ENCODE measurements around the gene BPI. TPM values are rescaled to one million over a fixed set of nuclear protein-coding genes. Genes with fewer than 3 reads are reported as not detected.

Gene BPI
- total and polyA plus RNA-seq, 2 donors (not counting 1 experiment from before 2014, with no cell fraction given), result 0.10 to 0.44 TPM

DNA sequence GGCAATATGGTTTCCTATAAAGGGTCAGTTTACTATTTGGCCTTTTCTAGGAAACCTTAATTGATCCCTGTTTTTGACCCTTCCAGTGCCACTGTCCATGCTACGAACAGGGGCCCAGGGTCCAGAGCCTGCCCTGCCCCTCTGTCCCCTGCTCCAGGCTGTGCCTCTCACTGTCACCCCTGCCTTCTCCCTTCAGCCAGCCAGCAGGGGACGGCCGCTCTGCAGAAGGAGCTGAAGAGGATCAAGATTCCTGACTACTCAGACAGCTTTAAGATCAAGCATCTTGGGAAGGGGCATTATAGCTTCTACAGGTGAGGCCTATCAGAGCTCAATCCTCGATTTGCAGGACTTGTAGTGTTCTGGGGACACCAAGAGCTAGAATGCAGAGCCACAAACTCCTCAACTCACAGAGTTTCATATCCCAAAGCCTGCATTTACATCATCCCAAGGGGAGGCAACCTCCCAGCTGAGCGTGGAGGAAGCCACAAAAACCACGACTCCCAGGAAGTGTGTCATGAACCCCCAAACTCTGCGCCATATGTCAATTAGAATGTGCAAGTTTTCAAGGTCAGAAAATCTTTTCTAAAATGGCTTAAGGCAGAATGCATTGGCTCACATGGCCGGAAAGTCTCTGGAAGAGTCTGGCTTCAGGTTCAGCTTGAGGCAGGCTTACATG lies 3.6 kb downstream of the BPI start:
- no peak overlapping the region for H3K27ac Mint-ChIP-seq
- Histone ChIP-seq H3K4me2 (replicated peaks; ENCODE audit: low read depth, low read length, poor library complexity, severe bottlenecking) (no peak overlapping the region), H3K4me3 (ENCODE audit: control extremely low read depth in 1 of 5, extremely low read depth in 1 of 5, insufficient read depth in 1 of 5, low read depth in 2 of 5, low read length in 4 of 5) (no peak overlapping the region), H2AFZ (ENCODE audit: insufficient read depth, low read depth, low read length, poor library complexity, severe bottlenecking) (no peak overlapping the region), H3K27ac (ENCODE audit: low read length in 2 of 2) (no peak overlapping the region), H4K20me1 (ENCODE audit: control insufficient read depth, insufficient read depth, low read length, poor library complexity, severe bottlenecking) (no peaks in the 10 kb centered on the region), H3K36me3 (replicated peaks in 1 of 2; ENCODE audit: control extremely low read depth in 1 of 2, control insufficient read depth in 1 of 2, extremely low read depth in 1 of 2, insufficient read depth in 2 of 2, low read length in 1 of 2) (no peaks in the 10 kb centered on the region), H3K4me1 (ENCODE audit: control insufficient read depth in 2 of 2, insufficient read depth in 2 of 2, low read length in 2 of 2) (peaks cover 4 to 8% of the 10 kb centered on the region in 2 donors), H3K27me3 (replicated peaks in 1 of 4; ENCODE audit: control extremely low read depth in 1 of 4, control insufficient read depth in 3 of 4, insufficient read depth in 4 of 4, low read length in 3 of 4) (peaks cover 0 to 32% (median 15%) of the 10 kb centered on the region in 4 experiments), H3K79me2 (ENCODE audit: control insufficient read depth, insufficient read depth, low read length) (no peaks in the 10 kb centered on the region), H3K9ac (ENCODE audit: low read length) (no peak overlapping the region), H3K9me3 (ENCODE audit: control extremely low read depth in 1 of 3, control insufficient read depth in 2 of 3, insufficient read depth in 1 of 3, low read length in 2 of 3) (peaks cover 0 to 6% (median 0%) of the 10 kb centered on the region in 3 donors)
- POLR2A ChIA-PET, result no interaction called here
- TF ChIP-seq, protein P1, sequence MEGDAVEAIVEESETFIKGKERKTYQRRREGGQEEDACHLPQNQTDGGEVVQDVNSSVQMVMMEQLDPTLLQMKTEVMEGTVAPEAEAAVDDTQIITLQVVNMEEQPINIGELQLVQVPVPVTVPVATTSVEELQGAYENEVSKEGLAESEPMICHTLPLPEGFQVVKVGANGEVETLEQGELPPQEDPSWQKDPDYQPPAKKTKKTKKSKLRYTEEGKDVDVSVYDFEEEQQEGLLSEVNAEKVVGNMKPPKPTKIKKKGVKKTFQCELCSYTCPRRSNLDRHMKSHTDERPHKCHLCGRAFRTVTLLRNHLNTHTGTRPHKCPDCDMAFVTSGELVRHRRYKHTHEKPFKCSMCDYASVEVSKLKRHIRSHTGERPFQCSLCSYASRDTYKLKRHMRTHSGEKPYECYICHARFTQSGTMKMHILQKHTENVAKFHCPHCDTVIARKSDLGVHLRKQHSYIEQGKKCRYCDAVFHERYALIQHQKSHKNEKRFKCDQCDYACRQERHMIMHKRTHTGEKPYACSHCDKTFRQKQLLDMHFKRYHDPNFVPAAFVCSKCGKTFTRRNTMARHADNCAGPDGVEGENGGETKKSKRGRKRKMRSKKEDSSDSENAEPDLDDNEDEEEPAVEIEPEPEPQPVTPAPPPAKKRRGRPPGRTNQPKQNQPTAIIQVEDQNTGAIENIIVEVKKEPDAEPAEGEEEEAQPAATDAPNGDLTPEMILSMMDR (IDR thresholded peaks at IDR 0.05), result no peak
- no peak for TF ChIP-seq EZH2 (IDR thresholded peaks at IDR 0.05; ENCODE audit: borderline replicate concordance, insufficient read depth, low read depth, low read length, poor library complexity, severe bottlenecking)
- H3K27me3 Mint-ChIP-seq, result peaks cover 77% of the 10 kb centered on the region
- ATAC-seq (ENCODE audit: low read depth) (no peak), DNase-seq (no peak)
- CTCF ChIA-PET, result no interaction called here
- intact Hi-C loops (cut with micrococcal nuclease), result no loop called here
- H3K9me3 Mint-ChIP-seq (ENCODE audit: insufficient read depth), result no peaks in the 10 kb centered on the region
- peaks cover 12% of the 10 kb centered on the region for H3K4me1 Mint-ChIP-seq
- no peak overlapping the region for H3K4me3 Mint-ChIP-seq
- WGBS (ENCODE audit: insufficient coverage), result 66% methylated on average over 8 of the region's 8 CpGs

DNA sequence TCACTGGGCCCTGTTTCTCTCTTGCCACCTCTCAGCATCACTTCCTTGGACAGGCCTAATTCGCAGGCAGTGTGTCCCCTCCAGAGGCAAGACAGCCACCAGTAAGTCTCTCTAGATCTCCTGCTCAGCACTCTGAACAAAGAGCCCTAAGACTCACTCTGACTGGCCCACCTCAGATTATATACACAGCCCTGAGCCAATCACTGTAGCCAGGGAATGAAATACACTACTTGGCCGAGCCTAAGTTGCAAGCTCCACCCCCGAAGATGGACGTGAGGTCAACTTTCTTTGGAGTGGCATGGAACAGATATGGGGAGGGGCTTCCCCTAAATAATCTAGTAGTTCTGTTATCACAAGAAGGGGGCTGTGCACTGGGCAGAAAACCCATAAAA lies 4.1 kb downstream of the BPI start:
- CTCF ChIA-PET, result no interaction called here
- H3K4me3 Mint-ChIP-seq, result no peak overlapping the region

More for the DNA sequence above, 4.1 kb downstream of the BPI start:
- Mint-ChIP-seq H3K27me3 (peaks cover 76% of the 10 kb centered on the region), H3K4me1 (peaks cover 11% of the 10 kb centered on the region), H3K27ac (no peak overlapping the region), H3K9me3 (ENCODE audit: insufficient read depth) (no peaks in the 10 kb centered on the region)
- POLR2A ChIA-PET, result no interaction called here
- intact Hi-C loops (cut with micrococcal nuclease), result no loop called here
- Histone ChIP-seq H3K9me3 (ENCODE audit: control extremely low read depth in 1 of 3, control insufficient read depth in 2 of 3, insufficient read depth in 1 of 3, low read length in 2 of 3) (peaks cover 0 to 8% (median 0%) of the 10 kb centered on the region in 3 donors), H3K4me2 (replicated peaks; ENCODE audit: low read depth, low read length, poor library complexity, severe bottlenecking) (no peak overlapping the region), H4K20me1 (ENCODE audit: control insufficient read depth, insufficient read depth, low read length, poor library complexity, severe bottlenecking) (no peaks in the 10 kb centered on the region), H3K79me2 (ENCODE audit: control insufficient read depth, insufficient read depth, low read length) (no peaks in the 10 kb centered on the region), H3K36me3 (replicated peaks in 1 of 2; ENCODE audit: control extremely low read depth in 1 of 2, control insufficient read depth in 1 of 2, extremely low read depth in 1 of 2, insufficient read depth in 2 of 2, low read length in 1 of 2) (no peaks in the 10 kb centered on the region), H3K9ac (ENCODE audit: low read length) (no peak overlapping the region), H3K27ac (ENCODE audit: low read length in 2 of 2) (no peak overlapping the region), H2AFZ (ENCODE audit: insufficient read depth, low read depth, low read length, poor library complexity, severe bottlenecking) (no peak overlapping the region), H3K4me3 (ENCODE audit: control extremely low read depth in 1 of 5, extremely low read depth in 1 of 5, insufficient read depth in 1 of 5, low read depth in 2 of 5, low read length in 4 of 5) (no peak overlapping the region), H3K4me1 (ENCODE audit: control insufficient read depth in 2 of 2, insufficient read depth in 2 of 2, low read length in 2 of 2) (peaks cover 4 to 8% of the 10 kb centered on the region in 2 donors), H3K27me3 (replicated peaks in 1 of 4; ENCODE audit: control extremely low read depth in 1 of 4, control insufficient read depth in 3 of 4, insufficient read depth in 4 of 4, low read length in 3 of 4) (peaks cover 0 to 28% (median 15%) of the 10 kb centered on the region in 4 experiments)
- ATAC-seq (ENCODE audit: low read depth) (no peak), DNase-seq (no peak)
- WGBS (ENCODE audit: insufficient coverage), result 70% methylated on average over 1 of the region's 4 CpGs
- no peak for TF ChIP-seq EZH2 (IDR thresholded peaks at IDR 0.05; ENCODE audit: borderline replicate concordance, insufficient read depth, low read depth, low read length, poor library complexity, severe bottlenecking)
- TF ChIP-seq, protein P1 (IDR thresholded peaks at IDR 0.05), result no peak

Measured in B cell (primary cell).